Measurements from ENCODE around the gene EIF5.

- TF ChIP-seq EP300 (IDR thresholded peaks at IDR 0.05) (no peak), POLR2A (IDR thresholded peaks at IDR 0.05) (no peak), CTCF (IDR thresholded peaks at IDR 0.05) (no peak), POLR2AphosphoS5 (IDR thresholded peaks at IDR 0.05) (no peak)
Measured at GRCh38 chr14:103336191-103336590, 2.2 kb downstream of the EIF5 start.
